HT1080 (cell line): ENCODE measurements around the gene RPA1. TPM values are rescaled to one million over a fixed set of nuclear protein-coding genes. Genes with fewer than 3 reads are reported as not detected.
"Not testable (repeated sequence)": the region's sequence is repeated elsewhere in the genome, so short reads cannot be mapped to it uniquely, and the experiment has no call there.

Experiments used
- DNase-seq: peaks from one replicate; pipeline ENCODE4 v3.0.0-alpha.2; 2015; ENCODE audit warnings: low read depth
- total RNA-seq: library from RNA; depleted of rRNA; stranded (reverse); fragments of >200 nt; shearing (Covaris generic); gene quantifications from 2 replicates; pipeline ENCODE4 v1.2.3, GENCODE V29; 2014

The RPA1 gene
- total RNA-seq, 1 experiment from 2014 or later: 59.9 TPM

DNA sequence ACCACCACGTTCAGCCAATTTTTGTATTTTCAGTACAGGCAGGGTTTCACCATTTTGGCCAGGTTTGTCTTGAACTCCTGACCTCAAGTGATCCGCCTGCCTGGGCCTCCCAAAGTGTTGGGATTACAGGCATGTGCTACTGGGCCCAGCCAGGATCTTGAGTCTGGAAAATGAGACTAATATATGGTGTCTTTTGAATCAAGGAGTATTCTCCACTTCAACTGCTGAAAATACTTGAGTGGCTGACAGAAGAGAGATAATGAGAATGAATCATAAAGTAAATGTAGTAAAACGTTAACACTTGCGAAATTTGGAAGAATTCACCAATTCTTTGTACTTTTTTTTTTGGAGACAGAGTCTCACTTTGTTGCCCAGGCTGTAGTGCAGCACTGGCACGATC lies 16.7 kb upstream of the RPA1 start:
- no peak for DNase-seq

DNA sequence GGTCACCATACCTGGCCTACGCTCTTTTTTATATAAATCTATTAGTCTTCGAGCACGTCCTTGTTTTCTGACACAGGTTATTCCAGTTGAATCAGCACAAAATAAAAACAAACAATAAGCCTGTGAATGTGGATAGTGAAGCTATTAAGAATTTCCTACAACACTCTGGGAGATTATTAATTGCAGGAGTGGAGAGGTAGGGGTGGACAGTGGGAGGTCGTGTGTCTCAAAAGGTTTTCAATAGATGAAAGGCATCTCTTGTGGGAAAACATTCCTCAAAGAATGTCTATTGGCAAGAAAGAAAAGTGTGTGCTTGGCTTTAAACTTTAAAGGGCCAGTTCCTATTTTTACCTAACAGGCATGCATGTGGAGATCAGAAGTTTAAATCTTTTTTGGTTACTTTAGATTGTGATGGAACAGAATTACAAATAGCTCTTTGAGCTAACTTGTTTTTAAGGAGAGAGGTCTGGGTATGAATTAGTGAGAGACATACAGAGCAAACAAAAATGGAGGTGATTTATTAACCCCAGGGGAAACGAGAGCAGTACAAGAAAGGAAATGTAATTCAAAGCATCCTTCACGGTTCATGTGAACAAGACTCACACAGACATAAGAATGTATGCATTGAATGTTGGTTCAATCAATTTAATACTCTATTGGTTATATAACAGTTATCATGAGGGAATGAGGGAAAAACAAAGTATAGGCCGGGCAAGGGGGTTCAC lies 9.1 kb upstream of the RPA1 start:
- DNase-seq: no peak

- DNase-seq: peak; percentile 22
Observed at GRCh38 chr17:1829216-1829591, 601 bp upstream of the RPA1 start.

DNA sequence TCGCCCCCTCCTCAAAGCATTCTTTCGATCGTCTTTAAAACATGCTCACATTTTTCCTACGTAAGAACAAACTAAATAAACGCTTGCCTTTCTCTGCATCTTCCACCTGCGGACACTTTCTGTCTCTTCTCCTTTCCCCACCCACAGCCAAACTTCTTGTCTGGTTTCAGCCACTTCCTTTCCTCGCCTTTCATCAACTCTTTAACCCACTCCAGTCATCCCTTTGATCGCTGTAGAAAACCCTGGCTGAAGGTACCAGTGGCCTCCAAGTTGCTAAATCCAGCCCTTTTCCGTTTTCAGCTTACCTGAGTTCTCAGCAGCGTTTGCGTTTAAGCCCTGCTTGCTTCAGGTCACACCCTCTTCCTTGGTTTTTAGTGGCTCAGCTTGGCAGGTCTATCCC lies 483 bp downstream of the RPA1 start:
- DNase-seq: no peak

- DNase-seq: no peak
Observed at GRCh38 chr17:1834380-1835149, 4.8 kb downstream of the RPA1 start.

DNA sequence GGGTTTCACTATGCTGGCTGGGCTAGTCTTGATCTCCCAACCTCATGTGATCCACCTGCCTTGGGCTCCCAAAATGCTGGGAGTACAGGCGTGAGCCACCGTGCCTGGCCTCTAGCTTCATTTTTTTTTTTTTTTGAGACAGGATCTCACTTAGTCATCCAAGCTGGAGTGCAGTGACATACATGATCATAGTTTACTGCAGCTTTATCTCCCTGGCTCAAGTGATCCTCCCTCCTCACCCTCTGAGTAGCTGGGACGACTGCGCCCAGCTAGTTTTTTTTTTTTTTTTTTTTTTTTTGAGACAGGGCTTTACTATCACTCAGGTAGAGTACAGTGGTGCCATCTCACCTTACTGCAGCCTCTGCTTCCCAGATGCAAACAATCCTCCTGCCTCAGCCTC lies 9.7 kb downstream of the RPA1 start:
- DNase-seq: no peak

DNA sequence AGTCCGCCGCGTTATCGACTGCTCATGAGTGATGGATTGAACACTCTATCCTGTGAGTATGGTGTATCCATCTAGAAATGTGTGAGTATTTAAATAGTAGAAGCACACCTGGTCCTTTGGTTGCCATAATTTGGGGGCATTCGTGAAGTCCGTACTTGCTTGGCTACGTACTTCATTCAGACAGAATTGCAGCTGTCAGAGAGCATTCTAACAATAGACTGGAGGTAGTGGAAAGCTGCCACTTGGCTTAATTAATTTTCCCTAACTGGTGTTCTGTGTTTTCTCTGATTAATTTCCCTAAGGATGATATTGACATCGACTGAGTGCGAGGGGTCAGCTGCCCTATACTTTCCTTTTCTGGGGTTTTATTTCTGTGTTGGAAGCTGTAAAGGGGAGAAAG lies 14.1 kb downstream of the RPA1 start:
- DNase-seq: no peak

DNA sequence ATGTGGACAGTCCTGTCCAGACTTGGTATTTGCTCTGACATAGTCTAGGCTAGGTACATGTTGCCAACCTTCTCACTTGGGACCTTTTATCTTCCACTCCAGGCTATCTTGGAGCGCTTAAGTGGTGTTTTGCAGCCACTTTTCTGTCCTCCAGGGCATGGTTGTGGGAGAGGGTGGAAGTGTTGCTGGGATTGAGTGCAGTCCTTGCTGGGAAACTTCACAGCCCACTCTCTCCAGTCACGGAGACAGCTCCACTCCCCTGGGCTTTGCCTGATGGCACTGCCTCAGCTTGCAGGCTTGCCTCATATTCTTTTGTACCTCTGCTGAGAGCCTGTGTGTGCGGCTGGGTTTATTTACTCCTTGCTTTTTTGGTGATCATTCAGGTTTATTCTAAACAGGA lies 17.4 kb downstream of the RPA1 start:
- DNase-seq: no peak

- DNase-seq: no peak
Observed at GRCh38 chr17:1852327-1852726, 22.5 kb downstream of the RPA1 start.

DNA sequence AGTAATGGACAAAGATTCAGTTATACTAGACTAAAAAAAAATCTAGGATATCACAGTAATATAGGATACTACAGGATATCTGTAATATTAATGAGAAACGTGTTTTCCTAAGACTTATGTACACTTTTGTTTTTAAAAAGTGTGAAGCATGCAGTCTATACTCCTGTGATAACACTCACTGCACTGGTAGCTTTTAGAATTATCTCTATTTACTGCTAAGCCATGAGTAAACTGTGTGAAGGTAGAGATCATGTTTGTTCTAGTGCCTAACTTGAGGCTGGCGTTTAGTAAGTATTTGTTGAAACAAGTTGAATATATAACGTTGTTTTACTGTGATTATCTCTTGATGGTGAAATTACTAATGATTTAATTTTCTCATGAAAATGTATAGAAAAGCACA lies 23.9 kb downstream of the RPA1 start:
- DNase-seq: no peak

- not testable (repeated sequence) for DNase-seq
Observed at GRCh38 chr17:1856462-1856861, 26.7 kb downstream of the RPA1 start.

DNA sequence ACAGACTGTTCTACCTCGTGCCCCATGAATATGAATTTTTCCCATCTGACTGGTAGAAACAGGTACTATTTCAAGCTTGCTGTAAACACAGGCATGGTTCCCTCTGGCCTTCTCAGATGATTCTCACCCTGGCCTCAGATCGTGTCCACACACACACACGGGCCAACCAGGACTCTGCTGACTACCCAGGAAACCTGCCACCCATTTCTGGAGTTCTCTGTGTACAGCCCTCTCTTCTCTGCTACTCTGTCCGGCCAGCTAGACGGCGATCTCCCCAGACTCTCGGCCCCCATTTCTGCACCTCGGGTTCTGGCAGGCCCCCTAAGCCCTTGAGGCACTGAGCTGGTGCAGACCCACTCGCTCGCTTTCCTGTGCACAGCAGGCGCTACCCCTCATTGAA lies 31.2 kb downstream of the RPA1 start:
- no peak for DNase-seq

DNA sequence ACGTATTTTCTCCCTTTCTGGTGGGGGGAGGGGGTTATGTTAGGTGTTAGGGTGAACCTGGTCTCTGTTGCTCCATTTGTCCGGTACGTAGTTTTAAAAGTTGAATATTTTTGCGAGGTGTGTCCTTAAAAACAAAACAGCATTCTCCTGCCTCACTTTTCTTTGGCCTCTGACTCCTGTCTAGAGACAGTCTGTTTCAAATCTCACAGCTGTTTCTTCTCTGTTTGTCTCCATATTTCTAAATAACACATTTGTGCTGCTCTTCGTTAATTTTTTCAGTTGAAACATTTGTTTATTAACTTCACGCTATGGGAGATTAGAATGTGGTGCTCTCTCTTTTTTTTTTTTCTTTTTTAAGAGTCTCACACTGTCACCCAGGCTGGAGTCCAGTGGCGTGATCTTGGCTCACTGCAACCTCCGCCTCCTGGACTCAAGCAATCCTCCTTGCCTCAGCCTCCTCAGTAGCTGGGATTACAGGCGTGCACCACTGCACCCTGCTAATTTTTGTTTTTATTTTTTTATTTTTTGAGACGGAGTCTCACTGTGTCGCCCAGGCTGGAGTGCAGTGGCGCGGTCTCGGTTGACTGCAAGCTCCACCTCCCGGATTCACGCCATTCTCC lies 31.7 kb downstream of the RPA1 start:
- DNase-seq: no peak

DNA sequence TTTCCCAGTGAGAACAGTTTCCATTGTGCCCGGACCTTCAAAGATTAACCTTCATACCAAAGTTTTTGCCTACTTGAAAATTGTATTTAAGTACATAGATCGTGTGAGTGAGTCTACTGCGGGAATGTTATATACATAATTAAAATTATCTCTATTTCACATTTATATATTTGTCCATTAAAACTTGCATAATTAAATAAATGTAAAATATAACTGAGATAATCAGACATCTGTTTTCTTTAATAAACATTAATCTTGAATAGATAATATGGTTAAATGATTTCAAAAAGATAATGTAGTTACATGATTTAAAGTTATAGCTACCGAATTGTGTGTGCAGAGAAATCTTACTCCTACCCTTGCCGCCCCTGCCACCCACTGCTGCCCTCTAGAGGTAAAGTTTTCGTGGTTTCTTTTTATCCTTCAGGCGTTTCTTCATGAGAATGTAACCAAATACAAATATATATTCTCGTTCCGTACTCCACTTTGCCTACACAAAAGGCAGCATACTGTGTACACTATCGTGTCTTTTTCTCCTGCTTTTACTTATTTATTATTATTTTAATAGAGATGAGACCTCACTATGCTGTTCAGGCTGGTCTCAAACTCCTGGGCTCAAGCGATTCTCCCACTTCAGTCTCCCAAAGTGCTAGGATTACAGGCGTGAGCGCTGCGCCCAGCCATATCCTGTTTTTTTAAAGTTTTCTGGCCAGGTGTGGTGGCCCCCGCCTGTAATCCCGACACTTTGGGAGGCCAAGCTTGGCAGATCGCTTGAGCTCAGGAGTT lies 35.6 kb downstream of the RPA1 start:
- peak; percentile 34 for DNase-seq

DNA sequence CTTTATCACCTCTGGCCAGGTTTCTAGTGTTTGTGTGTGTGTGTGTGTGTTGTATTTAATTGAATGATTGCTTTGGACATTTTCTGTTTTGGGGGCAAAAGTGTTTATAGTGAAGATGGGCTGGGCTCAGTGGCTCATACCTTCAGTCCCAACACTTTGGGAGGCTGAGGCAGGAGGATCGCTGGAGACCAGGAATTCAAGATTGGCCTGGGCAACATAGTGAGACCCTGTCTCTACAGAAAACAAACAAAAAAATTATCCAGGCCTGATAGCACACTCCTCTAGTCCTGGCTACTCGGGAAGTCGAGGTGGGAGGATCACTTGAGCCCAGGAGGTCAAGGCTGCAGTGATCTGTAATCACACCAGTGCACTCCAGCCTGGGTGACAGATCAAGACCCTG lies 37.5 kb downstream of the RPA1 start:
- no peak for DNase-seq

GRCh38 chr17:1868090-1868489 lies 38.3 kb downstream of the RPA1 start:
- DNase-seq: no peak

GRCh38 chr17:1870592-1870991 lies 40.8 kb downstream of the RPA1 start:
- DNase-seq: no peak

- no peak for DNase-seq
Observed at GRCh38 chr17:1871756-1872155, 42.0 kb downstream of the RPA1 start.

DNA sequence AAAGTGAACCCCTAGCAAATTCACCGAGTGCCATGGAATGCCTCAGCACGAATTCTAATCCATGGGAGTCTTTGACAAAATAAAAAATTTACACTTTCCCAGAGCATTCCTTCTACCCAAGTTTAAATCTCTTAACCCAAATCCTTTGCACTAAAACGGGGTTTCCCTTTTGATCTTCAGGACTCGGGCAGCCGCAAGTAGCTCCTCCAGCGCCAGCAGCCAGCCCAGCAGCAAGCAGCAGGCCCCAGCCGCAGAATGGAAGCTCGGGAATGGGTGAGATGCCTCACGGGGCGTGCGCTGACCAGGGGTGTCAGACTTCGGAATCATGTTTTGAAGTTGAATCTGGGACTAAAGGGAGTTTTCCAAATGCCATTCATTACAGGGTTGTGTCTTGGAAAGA lies 42.4 kb downstream of the RPA1 start:
- DNase-seq: no peak

- no peak for DNase-seq
Observed at GRCh38 chr17:1872976-1873375, 43.2 kb downstream of the RPA1 start.

- no peak for DNase-seq
Observed at GRCh38 chr17:1873418-1873817, 43.6 kb downstream of the RPA1 start.

DNA sequence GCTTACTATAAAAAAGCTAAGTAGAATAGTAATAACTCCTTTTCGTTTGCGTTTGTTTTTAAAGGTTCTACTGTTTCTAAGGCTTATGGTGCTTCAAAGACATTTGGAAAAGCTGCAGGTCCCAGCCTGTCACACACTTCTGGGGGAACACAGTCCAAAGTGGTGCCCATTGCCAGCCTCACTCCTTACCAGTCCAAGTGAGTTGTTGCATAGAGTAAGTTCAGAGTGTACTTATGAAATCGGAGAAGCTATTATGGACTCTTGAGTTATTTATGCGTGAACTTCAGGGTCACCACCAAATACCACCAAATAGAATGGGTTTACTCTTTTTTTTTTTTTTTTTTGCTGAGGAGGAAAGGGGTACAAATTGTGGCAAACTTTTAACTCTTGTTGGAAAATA lies 45.8 kb downstream of the RPA1 start:
- DNase-seq: no peak
